Measurements from ENCODE around the gene UROC1.

Gene UROC1

GRCh38 chr3:126451511-126451910, 66.1 kb downstream of the UROC1 start:
- TF ChIP-seq POLR2AphosphoS5 (IDR thresholded peaks at IDR 0.05; ENCODE audit: low read depth) (no peak), GABPA (IDR thresholded peaks at IDR 0.05; ENCODE audit: low read depth) (no peak), SPI1 (IDR thresholded peaks at IDR 0.05; ENCODE audit: borderline replicate concordance, low read depth) (no peak), REST (IDR thresholded peaks at IDR 0.05; ENCODE audit: insufficient replicate concordance, low read depth) (no peak)
- TF ChIP-seq, protein P1, sequence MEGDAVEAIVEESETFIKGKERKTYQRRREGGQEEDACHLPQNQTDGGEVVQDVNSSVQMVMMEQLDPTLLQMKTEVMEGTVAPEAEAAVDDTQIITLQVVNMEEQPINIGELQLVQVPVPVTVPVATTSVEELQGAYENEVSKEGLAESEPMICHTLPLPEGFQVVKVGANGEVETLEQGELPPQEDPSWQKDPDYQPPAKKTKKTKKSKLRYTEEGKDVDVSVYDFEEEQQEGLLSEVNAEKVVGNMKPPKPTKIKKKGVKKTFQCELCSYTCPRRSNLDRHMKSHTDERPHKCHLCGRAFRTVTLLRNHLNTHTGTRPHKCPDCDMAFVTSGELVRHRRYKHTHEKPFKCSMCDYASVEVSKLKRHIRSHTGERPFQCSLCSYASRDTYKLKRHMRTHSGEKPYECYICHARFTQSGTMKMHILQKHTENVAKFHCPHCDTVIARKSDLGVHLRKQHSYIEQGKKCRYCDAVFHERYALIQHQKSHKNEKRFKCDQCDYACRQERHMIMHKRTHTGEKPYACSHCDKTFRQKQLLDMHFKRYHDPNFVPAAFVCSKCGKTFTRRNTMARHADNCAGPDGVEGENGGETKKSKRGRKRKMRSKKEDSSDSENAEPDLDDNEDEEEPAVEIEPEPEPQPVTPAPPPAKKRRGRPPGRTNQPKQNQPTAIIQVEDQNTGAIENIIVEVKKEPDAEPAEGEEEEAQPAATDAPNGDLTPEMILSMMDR (IDR thresholded peaks at IDR 0.05; ENCODE audit: insufficient read depth, low read length) = no peak
- no peak for DNase-seq (ENCODE audit: low read depth in 1 of 2, low spot score in 1 of 2)
- Histone ChIP-seq H3K27ac (replicated peaks) (no peak overlapping the region), H3K4me3 (replicated peaks; ENCODE audit: insufficient read depth, low read length) (no peak overlapping the region), H3K27me3 (ENCODE audit: insufficient read depth, poor library complexity, severe bottlenecking) (no peaks in the 10 kb centered on the region)

DNA sequence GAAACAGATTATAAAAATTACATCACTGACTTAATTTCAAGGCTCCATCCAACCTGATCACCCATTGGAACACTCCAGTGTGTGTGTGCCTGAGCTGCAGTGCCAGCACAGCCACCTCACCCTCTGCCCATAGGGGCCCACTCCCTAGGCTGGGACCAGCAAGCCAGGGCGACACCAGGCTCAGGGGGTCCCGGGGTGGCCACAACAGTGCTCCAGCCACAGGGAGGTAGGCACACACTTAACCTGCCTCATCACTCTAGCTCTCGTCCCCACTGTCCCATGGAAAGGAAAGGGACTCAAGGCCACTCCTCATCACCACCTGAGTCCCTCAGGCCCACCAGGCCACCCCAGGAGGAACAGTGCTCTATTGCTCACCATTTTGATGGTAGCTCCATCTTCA, 66.8 kb downstream of the UROC1 start:
- no peak for DNase-seq (ENCODE audit: low read depth in 1 of 2, low spot score in 1 of 2)
- no peaks in the 10 kb centered on the region for H3K27me3 ChIP-seq (ENCODE audit: insufficient read depth, poor library complexity, severe bottlenecking)
- no peak overlapping the region for H3K27ac ChIP-seq (replicated peaks)
- no peak overlapping the region for H3K4me3 ChIP-seq (replicated peaks; ENCODE audit: insufficient read depth, low read length)
- TF ChIP-seq, protein P1 (IDR thresholded peaks at IDR 0.05; ENCODE audit: insufficient read depth, low read length) = no peak
- TF ChIP-seq SPI1 (IDR thresholded peaks at IDR 0.05; ENCODE audit: borderline replicate concordance, low read depth) (no peak), REST (IDR thresholded peaks at IDR 0.05; ENCODE audit: insufficient replicate concordance, low read depth) (no peak), POLR2AphosphoS5 (IDR thresholded peaks at IDR 0.05; ENCODE audit: low read depth) (no peak), GABPA (IDR thresholded peaks at IDR 0.05; ENCODE audit: low read depth) (no peak)

DNA sequence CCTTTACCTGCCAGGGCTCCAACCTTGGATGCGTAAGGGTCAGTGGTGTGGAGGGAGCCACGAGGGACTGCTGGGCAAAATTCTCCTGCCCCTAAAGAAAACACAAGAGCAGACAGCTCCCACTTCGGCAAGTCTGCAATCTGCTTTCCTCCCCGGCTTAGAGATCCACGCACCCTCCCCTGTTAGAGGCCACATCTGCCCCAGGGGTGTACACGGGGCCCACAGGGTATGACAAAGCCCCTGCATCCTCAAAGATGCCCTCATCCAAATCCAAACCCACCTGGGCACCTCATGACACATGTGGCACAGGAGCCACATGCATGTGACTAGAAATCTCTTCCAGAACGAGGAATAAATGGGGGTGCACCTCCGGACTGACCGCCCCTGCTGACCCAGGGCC, 67.4 kb downstream of the UROC1 start:
- TF ChIP-seq GABPA (IDR thresholded peaks at IDR 0.05; ENCODE audit: low read depth) (no peak), SPI1 (IDR thresholded peaks at IDR 0.05; ENCODE audit: borderline replicate concordance, low read depth) (no peak), POLR2AphosphoS5 (IDR thresholded peaks at IDR 0.05; ENCODE audit: low read depth) (no peak), REST (IDR thresholded peaks at IDR 0.05; ENCODE audit: insufficient replicate concordance, low read depth) (no peak)
- TF ChIP-seq, protein P1 (IDR thresholded peaks at IDR 0.05; ENCODE audit: insufficient read depth, low read length) = no peak
- no peak for DNase-seq (ENCODE audit: low read depth in 1 of 2, low spot score in 1 of 2)

More for the DNA sequence above, 67.4 kb downstream of the UROC1 start:
- Histone ChIP-seq H3K27ac (replicated peaks) (no peak overlapping the region), H3K27me3 (ENCODE audit: insufficient read depth, poor library complexity, severe bottlenecking) (no peaks in the 10 kb centered on the region), H3K4me3 (replicated peaks; ENCODE audit: insufficient read depth, low read length) (no peak overlapping the region)

Measured in HL-60 (cell line).